Uterus (tissue), 2 donors: Measurements from ENCODE around the gene ANGEL1.

ENCODE experiments used
- POLR2A ChIP-seq, 2 donors: fragments of 450-650 bp; IDR thresholded peaks; one replicate each; pipeline ENCODE4 v1.6.1; 2016; ENCODE audit warnings: antibody characterized with exemption in 2 of 2, mild to moderate bottlenecking in 1 of 2, moderate library complexity in 1 of 2
- TF ChIP-seq, protein P1 (sequence below), 4 experiments: fragments of 200-600 bp in 2 of 4; fragments of 450-650 bp in 2 of 4; sonication (generic) in 2 of 4; IDR thresholded peaks; one replicate each; pipeline ENCODE4 v1.5.1; 2016 to 2019; ENCODE audit warnings: antibody characterized with exemption in 4 of 4, mild to moderate bottlenecking in 2 of 4, moderate library complexity in 1 of 4

DNA sequence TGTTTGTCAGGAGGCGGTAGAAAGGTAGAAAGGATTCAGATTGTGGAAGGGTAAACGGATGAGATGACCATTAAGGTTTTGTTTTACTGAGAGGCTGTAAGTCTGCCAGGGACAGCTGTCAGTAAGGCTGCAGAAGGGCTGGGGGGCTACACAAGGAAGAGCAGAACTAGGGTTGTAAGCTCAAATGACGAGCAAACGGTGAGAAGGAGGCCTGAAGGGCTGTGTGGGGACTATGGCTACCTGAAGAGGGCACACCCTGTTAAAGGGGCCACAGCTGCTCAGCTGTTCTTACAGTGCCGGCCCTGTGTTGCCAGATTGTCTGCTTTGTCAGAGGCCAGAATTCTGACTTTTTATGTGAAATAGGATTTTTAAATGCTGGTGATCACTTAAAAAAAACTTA lies 32.3 kb downstream of the ANGEL1 start:
- TF ChIP-seq, protein P1, sequence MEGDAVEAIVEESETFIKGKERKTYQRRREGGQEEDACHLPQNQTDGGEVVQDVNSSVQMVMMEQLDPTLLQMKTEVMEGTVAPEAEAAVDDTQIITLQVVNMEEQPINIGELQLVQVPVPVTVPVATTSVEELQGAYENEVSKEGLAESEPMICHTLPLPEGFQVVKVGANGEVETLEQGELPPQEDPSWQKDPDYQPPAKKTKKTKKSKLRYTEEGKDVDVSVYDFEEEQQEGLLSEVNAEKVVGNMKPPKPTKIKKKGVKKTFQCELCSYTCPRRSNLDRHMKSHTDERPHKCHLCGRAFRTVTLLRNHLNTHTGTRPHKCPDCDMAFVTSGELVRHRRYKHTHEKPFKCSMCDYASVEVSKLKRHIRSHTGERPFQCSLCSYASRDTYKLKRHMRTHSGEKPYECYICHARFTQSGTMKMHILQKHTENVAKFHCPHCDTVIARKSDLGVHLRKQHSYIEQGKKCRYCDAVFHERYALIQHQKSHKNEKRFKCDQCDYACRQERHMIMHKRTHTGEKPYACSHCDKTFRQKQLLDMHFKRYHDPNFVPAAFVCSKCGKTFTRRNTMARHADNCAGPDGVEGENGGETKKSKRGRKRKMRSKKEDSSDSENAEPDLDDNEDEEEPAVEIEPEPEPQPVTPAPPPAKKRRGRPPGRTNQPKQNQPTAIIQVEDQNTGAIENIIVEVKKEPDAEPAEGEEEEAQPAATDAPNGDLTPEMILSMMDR (IDR thresholded peaks at IDR 0.05): no peak
- no peak for TF ChIP-seq POLR2A (IDR thresholded peaks at IDR 0.05)
